HEK293T (cell line): ENCODE results near the gene NR5A1.

Source experiments
- CTCF ChIA-PET: fragments of 350-600 bp; formaldehyde crosslinking; extraction: SDS; loops from one replicate; lab custom pipeline; 2021; ENCODE audit warnings: antibody characterized with exemption, inconsistent platforms; lab: Yijun Ruan, JAX
- POLR2A ChIA-PET: fragments of 350-600 bp; formaldehyde crosslinking; extraction: SDS; loops from one replicate; lab custom pipeline; 2020; ENCODE audit warnings: antibody characterized with exemption, inconsistent platforms; lab: Yijun Ruan, JAX
- DNase-seq: peaks from one replicate; pipeline ENCODE4 v3.0.0; 2012; ENCODE audit warnings: mixed read lengths; ENCODE audit errors: extremely low spot score
- ARNT ChIP-seq: fragments of 450-650 bp; IDR thresholded peaks from 2 replicates; pipeline ENCODE4 v1.6.1; 2017; ENCODE audit warnings: mild to moderate bottlenecking
- BHLHE40 ChIP-seq: fragments of 450-650 bp; IDR thresholded peaks from 2 replicates; pipeline ENCODE4 v1.6.1; 2016; ENCODE audit warnings: mild to moderate bottlenecking, moderate library complexity, borderline replicate concordance
- CTBP1 ChIP-seq: fragments of 450-650 bp; IDR thresholded peaks from 2 replicates; pipeline ENCODE4 v1.6.1; 2016; ENCODE audit warnings: borderline replicate concordance
- ELF4 ChIP-seq: fragments of 450-650 bp; IDR thresholded peaks from 2 replicates; pipeline ENCODE4 v1.6.1; 2017; ENCODE audit warnings: antibody characterized with exemption
- FOXA1 ChIP-seq: fragments of 450-650 bp; IDR thresholded peaks from 2 replicates; pipeline ENCODE4 v1.6.1; 2016; ENCODE audit warnings: mild to moderate bottlenecking
- FOXK2 ChIP-seq: fragments of 450-650 bp; IDR thresholded peaks from 2 replicates; pipeline ENCODE4 v1.6.1; 2016; ENCODE audit warnings: mild to moderate bottlenecking
- FOXM1 ChIP-seq: fragments of 450-650 bp; IDR thresholded peaks from 2 replicates; pipeline ENCODE4 v1.6.1; 2017; ENCODE audit warnings: mild to moderate bottlenecking, borderline replicate concordance
- HDGF ChIP-seq: fragments of 450-650 bp; IDR thresholded peaks from 2 replicates; pipeline ENCODE4 v1.6.1; 2017; ENCODE audit warnings: antibody characterized with exemption, borderline replicate concordance
- L3MBTL2 ChIP-seq: fragments of 450-650 bp; conservative IDR thresholded peaks from 2 replicates; pipeline ENCODE4 v1.6.1; 2016; ENCODE audit warnings: mild to moderate bottlenecking
- LEF1 ChIP-seq: fragments of 450-650 bp; IDR thresholded peaks from 2 replicates; pipeline ENCODE4 v1.6.1; 2017; ENCODE audit warnings: mild to moderate bottlenecking, borderline replicate concordance
- NFRKB ChIP-seq: fragments of 450-650 bp; IDR thresholded peaks from 2 replicates; pipeline ENCODE4 v1.6.1; 2016; ENCODE audit warnings: mild to moderate bottlenecking, moderate library complexity
- SP1 ChIP-seq: fragments of 450-650 bp; IDR thresholded peaks from 2 replicates; pipeline ENCODE4 v1.6.1; 2017
- SUZ12 ChIP-seq: fragments of 450-650 bp; IDR thresholded peaks from 2 replicates; pipeline ENCODE4 v1.6.1; 2016; ENCODE audit warnings: mild to moderate bottlenecking
- TARDBP ChIP-seq: fragments of 450-650 bp; IDR thresholded peaks from 2 replicates; pipeline ENCODE4 v1.6.1; 2016
- ZNF384 ChIP-seq: fragments of 450-650 bp; IDR thresholded peaks from 2 replicates; pipeline ENCODE4 v1.6.1; 2016
- TF ChIP-seq, protein P1 (sequence below): fragments of 450-650 bp; IDR thresholded peaks from 2 replicates; pipeline ENCODE4 v1.6.1; 2016

The NR5A1 gene

DNA sequence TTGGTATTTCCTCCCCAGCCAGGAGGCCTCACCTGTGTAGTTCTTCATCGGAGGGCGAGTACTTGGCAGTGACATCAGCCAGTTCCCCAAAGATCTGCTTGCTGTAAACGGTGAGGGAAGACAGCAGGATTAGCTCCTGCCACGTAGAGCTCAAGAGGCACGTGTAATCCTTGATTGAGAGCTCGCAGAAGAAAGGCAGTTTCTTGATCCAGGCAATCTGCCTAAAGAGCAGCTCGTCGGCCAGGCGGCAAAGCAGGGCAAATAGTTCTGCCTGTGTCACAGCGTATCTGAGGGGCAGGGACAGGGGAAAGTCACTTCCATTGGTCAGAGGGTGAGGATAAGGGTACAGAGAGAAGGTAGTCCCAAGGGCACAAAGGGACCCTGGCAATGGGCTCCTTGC is 28.6 kb upstream of the NR5A1 start:
- ChIA-PET CTCF (interaction anchor here (1.3 to 1.9 kb wide), 2 partner anchors 12 to 208 kb away, joined by 4 to 5 read pairs; no protein-coding TSS in a partner anchor), POLR2A (no interaction called here)
- DNase-seq = no peak
- TF ChIP-seq TARDBP (no peak), LEF1 (no peak), CTBP1 (no peak), ELF4 (no peak), FOXK2 (no peak), SUZ12 (no peak), L3MBTL2 (no peak), FOXA1 (no peak), FOXM1 (no peak), SP1 (no peak)
- TF ChIP-seq, protein P1, sequence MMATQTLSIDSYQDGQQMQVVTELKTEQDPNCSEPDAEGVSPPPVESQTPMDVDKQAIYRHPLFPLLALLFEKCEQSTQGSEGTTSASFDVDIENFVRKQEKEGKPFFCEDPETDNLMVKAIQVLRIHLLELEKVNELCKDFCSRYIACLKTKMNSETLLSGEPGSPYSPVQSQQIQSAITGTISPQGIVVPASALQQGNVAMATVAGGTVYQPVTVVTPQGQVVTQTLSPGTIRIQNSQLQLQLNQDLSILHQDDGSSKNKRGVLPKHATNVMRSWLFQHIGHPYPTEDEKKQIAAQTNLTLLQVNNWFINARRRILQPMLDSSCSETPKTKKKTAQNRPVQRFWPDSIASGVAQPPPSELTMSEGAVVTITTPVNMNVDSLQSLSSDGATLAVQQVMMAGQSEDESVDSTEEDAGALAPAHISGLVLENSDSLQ = no peak

DNA sequence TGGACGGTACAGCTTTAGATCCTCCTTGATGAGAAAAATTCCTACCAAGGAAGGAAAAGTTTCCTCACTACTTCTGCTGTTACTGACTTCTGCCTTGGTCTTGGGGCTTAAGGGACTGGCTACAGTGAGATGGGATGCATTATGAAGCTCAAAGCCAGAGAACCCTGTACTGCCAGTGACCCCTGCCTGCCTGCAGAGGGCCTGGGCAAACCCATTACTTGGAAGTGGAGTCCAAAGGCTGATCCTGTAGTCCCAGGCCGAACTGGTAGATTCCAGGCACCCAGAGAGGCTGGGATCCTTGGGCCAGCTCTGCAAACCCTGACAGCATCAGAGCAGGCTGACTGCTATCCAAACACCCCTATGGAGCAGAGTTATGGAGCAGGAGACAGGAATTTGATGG is 25.7 kb upstream of the NR5A1 start:
- CTCF ChIA-PET = interaction anchor here (1.3 kb wide), 1 partner anchor 9 kb away, joined by 4 read pairs; no protein-coding TSS in a partner anchor
- POLR2A ChIA-PET = no interaction called here
- TF ChIP-seq FOXA1 (no peak), HDGF (no peak), ELF4 (no peak), FOXM1 (no peak), CTBP1 (no peak), FOXK2 (no peak)
- no peak for DNase-seq

DNA sequence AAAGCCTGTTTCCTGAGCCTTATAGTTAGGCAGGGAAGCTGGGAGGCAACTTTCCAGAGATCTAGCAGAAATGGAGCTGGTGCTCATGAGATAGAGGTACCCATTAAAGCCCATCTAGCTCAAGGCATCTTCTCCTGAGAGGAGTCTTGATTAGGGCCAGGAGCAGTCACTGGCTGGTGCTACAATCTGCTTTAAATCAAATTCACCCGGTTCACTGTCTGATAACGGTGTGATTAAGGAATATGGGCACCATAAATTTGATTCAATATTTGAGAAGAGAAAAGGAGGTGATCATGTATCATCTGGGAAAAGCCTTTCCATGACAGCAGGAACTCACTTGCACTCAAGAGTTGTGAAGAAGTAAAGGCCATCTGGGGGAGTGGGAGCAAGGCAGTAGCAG is 23.9 kb upstream of the NR5A1 start:
- CTCF ChIA-PET = interaction anchor here (0.5 kb wide), 1 partner anchor 12 kb away, joined by 6 read pairs; no protein-coding TSS in a partner anchor
- TF ChIP-seq ARNT = no peak
- no peak for TF ChIP-seq FOXA1
- TF ChIP-seq FOXM1 = no peak
- no peak for TF ChIP-seq L3MBTL2
- no peak for TF ChIP-seq HDGF
- TF ChIP-seq BHLHE40 = no peak
- TF ChIP-seq ELF4 = no peak
- TF ChIP-seq CTBP1 = no peak
- TF ChIP-seq NFRKB = no peak
- no peak for TF ChIP-seq SP1
- TF ChIP-seq TARDBP = no peak
- TF ChIP-seq, protein P1 = no peak
- no peak for TF ChIP-seq FOXK2
- no peak for TF ChIP-seq ZNF384
- TF ChIP-seq LEF1 = no peak
- TF ChIP-seq SUZ12 = no peak
- no peak for DNase-seq
- POLR2A ChIA-PET = no interaction called here

DNA sequence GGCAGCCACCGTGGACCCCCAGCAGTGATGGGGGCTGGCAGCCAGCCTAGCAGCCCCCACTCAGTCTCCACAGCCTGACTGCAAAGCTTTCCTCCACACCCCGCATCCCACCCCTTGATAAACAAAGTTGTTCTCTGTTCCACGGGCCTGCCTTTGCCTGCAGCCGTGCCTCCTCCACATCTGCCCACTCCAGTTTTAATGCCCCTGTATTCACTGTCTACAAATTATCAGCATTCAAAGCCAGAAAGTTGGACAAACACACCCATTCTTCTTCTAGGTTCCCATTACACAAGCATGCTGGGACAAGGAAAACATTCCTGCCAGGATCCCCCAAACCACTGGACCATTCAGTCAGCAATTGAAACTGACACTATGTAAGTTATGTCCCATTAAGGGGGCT is 23.0 kb upstream of the NR5A1 start:
- no peak for DNase-seq
- no peak for TF ChIP-seq LEF1
- no peak for TF ChIP-seq ARNT
- no peak for TF ChIP-seq ZNF384
- no peak for TF ChIP-seq FOXM1
- no peak for TF ChIP-seq SUZ12
- no peak for TF ChIP-seq CTBP1
- TF ChIP-seq TARDBP = no peak
- no peak for TF ChIP-seq ELF4
- ChIA-PET POLR2A (no interaction called here), CTCF (no interaction called here)

DNA sequence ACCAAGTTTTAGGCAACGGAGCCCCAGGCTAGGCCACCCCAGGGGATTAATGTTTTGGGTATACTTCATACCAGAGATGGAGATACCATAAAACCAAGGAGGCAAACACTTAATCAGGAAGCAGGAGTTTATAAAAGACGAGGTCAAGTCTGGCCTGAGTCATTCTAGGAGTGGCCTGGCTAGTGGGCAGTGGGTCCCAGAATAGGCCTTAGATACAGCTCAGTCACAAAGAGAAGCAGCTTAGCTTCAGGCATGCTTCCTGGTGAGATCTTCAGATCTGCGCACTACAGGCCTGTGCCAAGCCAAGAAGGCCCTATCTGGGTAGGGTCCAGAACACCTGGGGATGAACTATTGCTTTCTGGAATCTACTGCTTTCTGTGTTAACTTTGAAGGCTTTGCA is 20.6 kb upstream of the NR5A1 start:
- DNase-seq = no peak
- ChIA-PET CTCF (interaction anchor here (2.0 kb wide), 1 partner anchor 9 kb away, joined by 8 read pairs; no protein-coding TSS in a partner anchor), POLR2A (no interaction called here)
- TF ChIP-seq TARDBP (no peak), HDGF (no peak), ELF4 (no peak), SUZ12 (no peak)

DNA sequence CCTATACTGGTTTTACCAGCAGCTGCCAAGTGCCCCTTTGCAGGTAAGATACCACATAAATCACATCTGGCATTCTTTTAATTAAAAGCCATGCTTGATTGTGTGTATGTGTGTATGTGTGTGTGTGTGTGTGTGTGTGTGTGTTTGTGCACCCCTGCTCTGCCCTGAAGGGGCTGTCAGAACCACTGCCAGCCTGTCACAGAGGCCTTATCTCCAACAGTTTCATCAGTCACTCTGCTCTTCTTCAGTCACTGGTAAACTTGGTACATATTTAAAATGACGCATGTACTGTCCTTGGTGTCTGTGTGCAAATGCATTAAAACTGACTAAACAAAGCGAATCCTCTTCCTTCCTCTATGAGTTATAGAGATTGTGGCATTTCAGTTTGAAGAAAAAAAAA is 19.0 kb upstream of the NR5A1 start:
- ChIA-PET POLR2A (no interaction called here), CTCF (no interaction called here)
- TF ChIP-seq HDGF (no peak), ZNF384 (no peak), TARDBP (no peak), CTBP1 (no peak), SUZ12 (no peak), NFRKB (no peak), ARNT (no peak), FOXK2 (no peak), ELF4 (no peak), FOXM1 (no peak), SP1 (no peak), LEF1 (no peak), FOXA1 (no peak), L3MBTL2 (no peak), BHLHE40 (no peak)
- TF ChIP-seq, protein P1 = no peak

More for the DNA sequence above, 19.0 kb upstream of the NR5A1 start:
- no peak for DNase-seq
